RKO (cell line): Measurements from ENCODE around the gene FHIT.
A peak's percentile ranks its signal among the peaks of the same experiment; 100 is the strongest.

Experiments used
- DNase-seq: peaks from one replicate; pipeline ENCODE4 v3.0.0-alpha.2; 2016; ENCODE audit warnings: low spot score

The FHIT gene

DNA sequence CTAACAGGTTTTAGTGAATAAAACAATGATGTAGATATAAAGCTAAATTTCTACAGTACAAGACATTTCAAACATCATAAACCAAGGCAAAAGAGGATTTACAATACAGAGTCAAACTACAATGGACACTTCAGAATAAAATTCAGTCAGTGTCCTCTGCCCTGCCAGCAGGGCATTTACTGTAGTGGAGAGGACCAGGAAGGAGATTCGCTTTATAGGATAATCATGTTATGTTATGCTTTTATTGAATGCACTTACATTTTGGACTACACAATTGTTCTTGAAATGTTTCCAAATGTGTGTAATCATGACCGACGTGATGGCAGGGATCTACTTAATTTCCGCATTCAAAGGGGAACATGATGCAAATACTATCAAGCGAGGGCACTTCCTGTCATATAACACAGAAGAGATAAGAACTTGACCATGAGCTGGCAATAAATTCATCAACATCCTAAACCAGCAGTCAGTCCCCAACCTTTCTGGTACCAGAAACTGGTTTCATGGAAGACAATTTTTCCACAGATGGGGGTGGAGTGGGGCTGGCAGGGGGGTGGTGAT lies 925.6 kb downstream of the FHIT start:
- no peak for DNase-seq

DNA sequence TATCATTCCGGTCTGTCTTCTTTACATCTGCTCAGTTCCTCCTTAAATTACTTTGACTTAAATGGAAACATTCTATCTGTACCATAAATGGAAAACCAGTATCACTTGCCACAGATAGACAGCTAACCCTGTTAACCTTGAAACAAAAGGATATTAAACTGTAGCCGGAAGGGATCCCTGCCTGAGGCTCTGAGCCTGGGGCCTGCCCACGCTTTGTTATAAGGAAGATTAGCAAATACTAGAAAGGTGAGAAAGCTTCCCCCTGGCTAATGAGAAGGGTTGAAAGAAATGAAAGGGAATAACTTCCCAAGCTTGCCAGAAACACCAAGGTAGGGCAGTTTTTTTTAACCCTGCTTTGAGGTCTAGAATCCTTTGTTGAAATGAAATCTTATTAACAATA lies 927.6 kb downstream of the FHIT start:
- DNase-seq, result no peak

DNA sequence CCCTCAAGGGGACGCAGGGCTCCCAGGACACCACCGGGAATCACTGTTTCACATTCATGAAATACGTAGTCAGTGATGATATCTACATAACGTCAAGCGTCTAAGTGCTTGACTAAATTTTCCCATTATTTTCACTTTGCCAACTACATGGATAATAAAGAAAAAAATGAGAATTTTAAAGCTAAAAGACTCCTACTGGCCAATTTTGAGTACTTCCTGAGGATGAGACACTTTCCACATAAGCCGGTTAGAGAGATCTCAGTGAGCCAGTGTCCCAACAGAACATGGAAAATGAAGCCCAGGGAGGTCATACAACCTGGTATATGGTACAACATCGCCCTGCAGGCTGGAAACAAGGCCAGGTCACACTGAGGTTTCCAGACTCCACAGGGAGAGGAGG lies 928.1 kb downstream of the FHIT start:
- DNase-seq, result no peak

DNA sequence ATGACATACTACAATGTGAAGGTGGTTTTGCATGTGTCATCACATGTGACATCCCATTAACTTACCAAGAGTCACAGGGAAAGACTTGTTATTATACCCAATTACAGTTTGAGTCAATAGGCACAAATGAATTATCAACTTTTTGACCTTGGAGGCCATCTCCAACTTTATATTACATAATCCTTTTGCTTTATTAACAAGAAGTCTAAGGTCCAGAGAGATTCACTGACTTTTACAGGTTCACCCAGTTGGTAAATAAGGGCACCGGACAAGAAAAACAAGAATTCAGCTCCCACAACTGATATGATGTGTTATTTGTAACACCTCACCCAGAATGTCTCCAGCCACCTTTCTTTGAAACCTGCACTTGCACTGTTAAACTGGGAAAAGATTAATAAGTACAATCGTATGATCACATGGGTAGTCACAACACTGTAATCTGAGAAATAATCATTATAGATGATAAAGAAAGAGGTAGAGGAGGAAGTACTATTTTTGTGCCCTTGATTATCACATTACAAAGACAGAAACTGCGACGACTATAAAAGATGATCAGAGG lies 928.9 kb downstream of the FHIT start:
- no peak for DNase-seq

DNA sequence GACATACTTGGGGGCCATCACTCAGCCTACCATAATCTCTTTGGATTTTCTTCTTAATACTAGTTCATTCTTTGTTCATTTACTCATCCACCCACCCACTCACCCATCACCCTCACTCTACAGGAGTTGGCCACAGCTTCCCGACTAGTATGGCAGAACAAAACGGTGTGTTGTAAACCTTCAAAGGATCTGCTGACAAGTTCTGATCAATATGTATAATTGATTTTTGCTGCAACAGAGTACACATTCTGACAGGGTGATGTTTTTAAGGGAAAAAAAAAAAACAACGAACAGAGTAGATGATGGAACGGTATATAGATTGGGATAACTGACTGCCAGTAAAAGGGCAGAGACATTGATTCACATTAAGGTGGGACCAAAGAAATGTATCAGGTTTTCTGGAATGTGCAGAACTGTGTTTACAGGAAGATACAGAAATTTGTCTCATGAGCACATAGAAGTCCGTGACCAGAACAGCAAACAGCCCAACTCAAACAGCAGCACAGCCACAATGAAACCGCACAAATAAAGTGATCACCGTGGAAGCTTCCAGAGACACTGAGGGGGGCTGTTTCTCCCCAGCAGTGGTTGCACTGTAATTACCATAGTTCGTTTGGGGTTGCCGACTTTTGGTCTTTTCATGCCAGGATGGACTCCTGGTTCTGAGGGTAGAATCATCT lies 931.9 kb downstream of the FHIT start:
- no peak for DNase-seq

DNA sequence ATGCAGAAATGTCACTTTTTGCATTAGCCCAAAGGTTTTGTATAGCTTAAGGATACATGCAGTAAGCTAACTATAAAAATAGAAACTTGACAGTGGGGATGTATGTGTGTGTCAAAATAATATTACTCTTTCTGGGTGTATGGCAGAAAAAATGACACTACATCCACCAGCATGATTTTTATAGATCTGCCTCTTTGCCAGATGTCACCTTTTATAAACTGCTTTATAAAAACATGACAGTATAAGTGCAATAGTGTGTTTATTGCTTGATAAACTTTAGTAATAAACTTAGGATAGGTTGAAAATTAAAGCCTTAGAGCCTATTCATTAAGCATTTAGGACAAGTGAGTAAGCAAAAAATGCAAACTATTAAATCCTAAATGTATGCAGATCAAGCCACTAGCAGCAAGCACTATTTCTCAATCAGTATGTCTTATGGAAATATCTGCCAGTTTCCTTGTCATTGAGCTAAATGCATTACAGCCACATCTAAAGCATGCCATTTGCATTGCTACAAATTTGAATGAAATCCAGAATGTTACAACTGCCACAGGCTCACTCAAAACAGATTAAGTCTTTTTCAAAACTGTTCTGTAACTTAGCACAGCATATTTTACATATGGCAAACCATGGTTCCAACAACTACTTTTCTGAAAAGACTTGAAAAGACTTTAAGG lies 935.0 kb downstream of the FHIT start:
- DNase-seq, result no peak

DNA sequence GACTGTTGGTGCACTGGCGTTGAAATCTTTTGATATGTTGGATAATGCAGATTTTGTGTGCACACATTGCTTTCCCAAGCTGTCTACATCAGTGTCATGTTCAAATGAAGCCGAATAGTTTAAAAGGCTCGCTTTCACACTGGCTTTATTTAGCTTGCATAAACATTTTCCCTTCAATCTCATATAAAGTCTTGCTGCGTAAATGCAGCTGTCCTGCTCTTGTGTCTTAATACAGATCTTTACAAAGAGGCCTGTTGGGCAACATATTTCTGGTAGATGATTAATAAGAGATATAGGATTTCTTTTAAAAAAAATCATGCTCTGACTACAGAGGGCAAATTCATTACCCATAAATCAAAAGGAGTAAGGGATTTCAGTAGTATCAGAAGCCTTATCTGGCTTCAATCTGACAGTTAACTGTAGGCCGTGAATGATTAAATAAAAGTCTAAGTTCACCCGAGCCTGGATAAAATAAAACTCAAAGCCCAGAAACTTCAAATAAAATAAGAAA lies 937.2 kb downstream of the FHIT start:
- DNase-seq, result no peak

DNA sequence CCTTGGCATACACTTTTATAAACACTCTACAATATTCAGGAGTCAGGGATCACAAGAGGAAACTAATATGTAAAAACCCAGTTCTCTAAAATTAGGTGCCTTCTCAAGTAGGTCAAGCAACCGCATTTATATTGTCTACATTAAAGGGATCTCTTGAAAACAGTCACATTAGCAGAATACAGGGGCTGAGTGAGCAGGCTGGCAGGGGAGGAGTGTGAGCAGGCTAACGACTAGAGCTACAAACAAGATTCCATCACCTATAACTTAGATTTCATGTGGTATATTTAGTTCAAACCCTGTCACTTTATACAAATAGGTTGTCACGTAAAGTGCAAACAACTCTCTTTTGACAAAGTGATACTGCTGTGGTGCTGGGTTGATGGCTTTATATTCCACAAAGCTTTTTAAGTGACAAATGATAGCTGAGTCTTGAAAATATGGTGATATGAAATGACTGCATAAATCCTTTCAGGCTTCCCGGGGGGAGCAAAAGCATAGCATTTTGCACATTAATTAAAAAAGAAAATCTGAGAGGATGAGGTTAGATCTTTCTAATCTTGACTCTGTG lies 937.9 kb downstream of the FHIT start:
- no peak for DNase-seq

DNA sequence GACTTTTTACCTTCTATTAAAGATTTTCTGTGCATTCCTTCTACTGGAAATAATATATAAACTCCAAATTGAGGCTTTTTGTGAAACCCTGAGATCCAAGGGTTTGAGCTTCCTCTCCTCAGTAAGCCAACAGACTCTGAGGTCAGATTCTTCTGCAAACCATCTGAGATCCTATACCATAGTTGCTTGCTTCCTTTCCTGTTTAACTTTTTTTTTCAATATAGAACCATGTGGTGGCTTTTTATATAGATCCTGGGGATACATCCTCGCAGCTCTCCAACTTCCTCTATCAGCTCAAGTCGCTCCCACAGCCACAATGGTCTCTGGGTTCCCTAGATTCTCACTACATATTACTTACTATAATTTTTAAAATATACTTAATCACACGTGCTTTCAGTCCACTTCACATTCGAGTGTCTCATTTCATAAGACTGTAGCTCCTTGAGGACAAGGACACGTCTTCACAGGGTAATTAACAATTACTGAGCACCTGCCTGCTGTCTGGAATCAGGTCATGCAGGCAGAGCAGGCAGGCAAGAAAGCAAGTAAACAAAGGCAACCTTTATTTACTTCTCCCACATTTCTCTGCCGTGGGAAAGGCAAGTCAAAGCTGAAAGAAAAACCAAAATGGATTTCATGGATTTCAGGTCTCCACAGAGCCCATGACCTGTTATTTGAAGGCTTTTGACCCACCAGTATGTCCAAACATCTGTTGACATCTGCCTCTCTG lies 941.5 kb downstream of the FHIT start:
- no peak for DNase-seq

DNA sequence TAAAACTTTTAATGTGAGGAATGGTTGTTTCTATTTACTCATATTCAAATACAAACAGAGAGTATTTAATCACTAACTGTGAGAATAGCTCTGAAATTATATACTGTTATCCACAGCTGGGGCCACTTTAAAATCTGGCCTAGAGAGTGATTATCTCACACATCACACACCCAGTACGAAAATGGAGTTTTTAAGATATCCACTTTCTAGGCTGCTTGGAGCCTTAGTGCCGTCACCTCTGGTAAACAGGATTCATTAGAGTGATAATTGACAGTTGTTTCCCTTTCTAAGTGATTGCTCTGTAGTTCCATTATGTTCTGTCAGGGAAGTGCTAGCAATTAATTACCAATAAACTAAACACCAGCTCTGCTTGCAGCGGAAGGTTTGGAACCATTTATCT lies 942.4 kb downstream of the FHIT start:
- no peak for DNase-seq

DNA sequence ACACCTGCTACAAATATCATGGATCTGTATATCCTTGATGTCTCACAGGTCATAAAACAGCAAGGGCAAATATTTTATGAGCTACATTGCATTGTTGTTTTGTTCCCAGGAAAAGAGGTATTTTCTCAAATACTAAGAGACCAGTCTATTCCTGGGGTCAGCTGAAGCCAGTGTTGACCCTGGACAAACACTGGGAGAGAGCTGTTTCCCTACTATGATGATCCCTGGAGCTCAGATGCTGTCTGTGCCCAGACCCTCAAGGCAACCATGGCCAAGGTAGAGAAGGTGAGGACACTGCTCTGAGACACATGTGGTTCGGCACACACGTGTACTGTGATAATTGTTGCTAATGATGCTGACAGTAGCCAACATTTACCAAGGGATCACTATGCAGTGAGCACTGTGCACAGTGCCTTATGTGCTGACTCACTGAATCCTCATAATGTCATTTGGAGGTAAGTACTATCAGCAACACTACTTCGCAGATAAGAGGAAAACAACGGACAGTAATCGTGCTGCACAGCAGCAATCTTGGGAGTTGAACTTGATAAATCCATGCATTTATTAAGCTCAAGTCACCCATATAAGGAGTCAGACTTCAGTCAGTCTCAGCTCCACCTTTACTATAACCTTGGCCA lies 943.6 kb downstream of the FHIT start:
- no peak for DNase-seq

DNA sequence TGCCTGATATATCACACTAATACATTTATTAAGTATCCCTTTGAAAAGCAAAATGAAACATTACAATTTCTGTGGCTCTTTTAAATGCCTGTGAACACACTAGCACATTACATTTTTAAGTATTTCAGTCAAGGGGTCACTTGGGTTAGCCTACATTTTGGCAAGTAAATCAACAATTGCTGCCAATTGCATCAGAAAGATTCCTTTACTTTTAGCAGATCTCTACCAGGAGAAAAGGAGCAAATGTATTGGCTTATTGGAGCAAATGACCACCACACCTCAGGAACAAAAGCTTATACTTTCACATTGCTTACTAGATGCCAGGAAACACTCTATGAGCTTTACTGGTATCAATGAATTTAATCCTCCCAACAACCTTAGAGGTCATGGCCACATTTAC lies 947.1 kb downstream of the FHIT start:
- DNase-seq, result no peak

DNA sequence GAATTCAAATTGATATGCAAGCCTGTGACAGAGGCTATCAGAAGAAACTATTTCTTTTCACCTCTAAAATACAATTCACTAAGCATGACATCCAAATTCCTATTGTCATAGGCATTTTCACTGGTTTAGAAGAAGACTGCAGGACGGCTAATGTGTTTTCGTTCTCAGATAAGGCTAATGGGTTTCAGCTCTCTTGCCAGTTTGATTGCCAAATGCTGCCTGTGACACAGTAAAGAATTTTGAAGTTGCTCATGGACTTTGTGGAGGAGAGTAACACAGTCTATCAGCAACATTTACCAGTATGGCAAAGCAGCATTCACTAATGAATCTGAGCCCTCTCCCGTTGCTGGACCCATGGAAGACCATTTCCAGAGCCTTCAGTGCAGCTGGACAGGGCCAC lies 948.1 kb downstream of the FHIT start:
- no peak for DNase-seq

DNA sequence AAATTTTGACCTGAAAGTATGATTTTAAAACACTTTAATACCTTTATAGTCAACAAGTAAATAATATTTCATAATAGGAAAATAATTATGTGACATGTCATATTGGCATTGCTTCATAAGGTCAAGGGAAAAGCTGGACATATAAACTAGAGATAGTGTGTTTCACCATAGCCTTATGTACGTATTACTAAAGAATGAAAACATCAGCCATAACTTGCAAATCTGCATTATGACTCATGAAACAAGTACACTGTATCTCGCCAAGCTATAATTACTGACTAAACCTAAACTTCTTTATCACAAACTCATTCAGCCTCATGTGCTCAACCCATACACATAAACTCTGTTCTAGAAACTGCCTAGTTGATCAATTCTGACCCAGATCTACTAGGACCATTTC lies 950.1 kb downstream of the FHIT start:
- peak; percentile 25 for DNase-seq

DNA sequence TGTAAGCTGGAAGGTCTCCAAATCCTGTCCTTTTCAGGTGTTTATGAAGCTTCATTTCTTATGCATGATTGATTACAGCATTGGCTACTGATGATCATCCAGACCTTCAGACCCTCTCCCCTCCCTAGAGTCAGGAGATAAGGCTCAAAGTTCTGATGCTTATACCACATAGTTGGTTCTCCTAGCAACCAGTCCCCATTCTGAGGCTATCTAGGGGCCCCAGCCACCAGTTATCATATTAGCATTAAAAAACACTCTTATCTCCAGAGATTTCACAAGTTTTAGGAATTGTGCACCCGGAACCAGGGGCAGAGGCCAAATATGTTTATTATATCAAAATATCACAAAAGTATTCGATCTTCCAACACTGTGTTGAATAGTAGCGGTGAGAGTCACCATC lies 953.1 kb downstream of the FHIT start:
- DNase-seq, result no peak

DNA sequence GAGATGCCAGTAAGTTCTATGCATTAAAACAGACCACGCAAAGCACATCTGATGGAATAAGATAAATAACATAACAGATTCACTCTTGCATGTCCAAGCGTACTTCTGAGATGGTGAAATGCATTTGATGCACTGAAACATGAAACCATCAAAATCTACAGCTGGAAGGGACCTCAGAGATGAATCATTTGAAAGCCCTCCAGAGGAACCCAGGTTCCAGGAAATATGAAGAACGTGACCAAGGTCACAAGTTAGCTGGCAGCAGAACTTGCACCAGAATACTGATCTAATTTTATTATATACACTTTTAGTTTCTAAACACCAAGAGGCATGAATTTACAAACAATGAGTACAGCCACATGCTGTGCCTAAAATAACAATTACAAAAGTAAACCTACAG lies 957.1 kb downstream of the FHIT start:
- DNase-seq, result no peak

DNA sequence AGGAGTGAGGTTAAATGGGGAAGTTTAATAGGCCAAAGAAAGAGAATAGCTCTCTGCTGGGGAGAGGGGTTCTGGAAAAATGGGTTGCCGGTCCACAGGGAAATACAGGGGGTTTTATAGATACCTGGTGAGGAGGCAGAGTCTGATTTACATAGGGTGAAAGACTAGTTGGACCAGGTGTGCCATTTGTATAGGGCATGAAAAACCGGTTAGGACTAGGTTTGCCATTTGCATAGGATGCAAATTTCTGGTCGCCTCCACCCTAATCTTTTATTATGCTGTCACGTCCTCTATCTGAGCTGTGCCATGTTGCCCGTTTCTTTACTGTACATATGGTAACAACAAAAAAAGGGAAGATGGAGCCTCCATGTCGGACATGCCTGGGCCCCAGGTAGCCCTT lies 960.1 kb downstream of the FHIT start:
- no peak for DNase-seq

DNA sequence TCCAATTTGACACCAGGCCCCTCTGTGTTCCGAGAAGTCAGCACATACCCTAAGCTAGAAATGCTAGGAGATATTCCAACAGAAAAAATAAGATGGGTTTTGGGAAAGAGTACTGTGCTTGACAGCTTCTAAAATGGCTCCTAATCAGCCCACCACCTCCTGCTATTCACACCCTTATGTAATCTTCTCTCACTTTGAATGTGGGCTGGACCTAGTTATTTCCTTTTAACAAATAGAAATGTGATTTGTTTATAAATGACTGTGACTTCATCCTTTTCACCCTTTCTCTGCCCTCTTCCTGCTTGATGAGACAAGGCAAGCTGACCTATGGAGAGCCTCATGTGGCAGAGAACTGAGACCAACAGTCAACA lies 961.1 kb downstream of the FHIT start:
- DNase-seq, result no peak

DNA sequence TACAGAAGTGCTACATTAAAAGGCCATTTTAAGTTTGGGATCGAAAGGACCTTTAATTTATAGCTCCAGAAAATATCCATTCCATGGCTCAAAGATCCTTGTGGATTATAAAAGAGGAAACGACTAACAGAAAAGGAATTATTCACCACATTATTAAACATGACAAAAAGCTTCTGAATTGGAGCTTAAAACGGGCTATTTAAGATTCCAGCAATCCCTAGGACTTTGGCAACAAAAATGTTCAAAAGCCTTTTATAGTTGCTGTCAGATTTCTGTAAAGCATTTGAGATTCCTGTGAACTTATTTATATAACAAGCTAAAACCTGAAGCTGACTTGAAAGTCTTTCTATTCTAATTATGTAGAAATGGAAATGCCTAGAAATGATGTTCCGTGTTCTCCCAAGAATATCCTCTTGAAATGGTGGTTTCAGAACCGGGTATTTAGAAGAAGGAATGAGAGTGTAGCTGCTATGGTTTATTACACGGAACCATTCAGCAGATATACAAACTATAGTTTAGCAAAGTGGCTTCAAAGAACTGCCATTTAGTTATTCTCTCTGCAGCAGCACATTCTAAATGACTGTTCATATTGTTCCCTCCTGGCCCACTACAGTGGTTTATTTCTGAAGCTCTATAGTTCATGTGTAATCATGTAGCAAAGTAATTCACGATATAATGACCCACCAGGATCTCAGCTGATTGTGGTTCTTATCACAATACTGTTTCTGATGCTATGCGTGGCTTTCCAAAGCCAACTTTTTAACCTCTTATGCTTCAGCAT lies 961.7 kb downstream of the FHIT start:
- DNase-seq, result no peak

DNA sequence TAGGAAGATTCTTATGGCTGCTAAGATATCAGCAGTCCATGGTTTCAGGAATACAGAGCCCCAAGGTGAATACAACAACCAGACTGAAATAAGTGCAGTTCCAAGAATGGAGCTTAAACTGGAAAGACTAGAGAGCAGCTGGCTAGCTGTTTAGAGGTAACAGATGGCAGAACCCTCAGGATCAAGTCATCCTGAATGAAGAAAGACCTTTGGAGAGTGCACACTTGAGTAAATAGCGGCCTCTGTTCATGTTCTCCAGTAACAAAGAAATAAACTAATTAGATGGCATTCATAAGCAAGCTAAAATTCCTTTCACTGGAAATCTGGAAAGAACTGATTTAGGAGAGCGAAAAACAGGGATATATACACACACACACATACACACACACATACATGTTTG lies 968.4 kb downstream of the FHIT start:
- no peak for DNase-seq

DNA sequence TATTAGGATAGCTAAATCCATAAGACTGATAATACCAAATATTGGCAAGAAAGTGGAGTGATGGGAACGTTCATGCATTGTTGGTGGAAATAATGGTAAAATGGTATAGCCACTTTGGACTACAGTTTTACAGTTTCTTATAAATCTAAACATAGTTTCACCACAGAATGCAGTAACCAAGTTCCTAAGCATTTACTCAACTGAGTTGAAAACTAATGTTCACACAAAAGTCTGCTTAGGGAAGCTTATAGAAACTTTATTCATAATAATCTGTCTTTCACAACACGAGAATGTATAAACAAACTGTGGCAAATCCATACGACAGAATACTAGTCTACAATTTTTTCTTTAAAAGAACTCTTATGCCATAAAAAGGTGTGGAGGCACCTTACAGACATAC lies 969.3 kb downstream of the FHIT start:
- DNase-seq, result no peak
